Upper lobe of right lung (tissue), 1 donor: Measurements from ENCODE around the gene NLGN1. TPM values are rescaled to one million over a fixed set of nuclear protein-coding genes. Genes with fewer than 3 reads are reported as not detected.

ENCODE experiments used
- ATAC-seq: fragments of 200-7000 bp; cut with Tn5 transposase; one replicate; pipeline ENCODE4 v1.9.1; 2020; ENCODE audit warnings: mild to moderate bottlenecking, moderate library complexity
- DNase-seq: peaks from one replicate; pipeline ENCODE4 v3.0.0-alpha.2; 2020
- H3K27ac ChIP-seq: fragments of 200-600 bp; one replicate; pipeline ENCODE4 v1.8.0; 2022
- H3K27me3 ChIP-seq: fragments of 200-600 bp; one replicate; pipeline ENCODE4 v1.8.0; 2022; ENCODE audit warnings: mild to moderate bottlenecking
- H3K36me3 ChIP-seq: fragments of 200-600 bp; one replicate; pipeline ENCODE4 v1.8.0; 2022
- H3K4me1 ChIP-seq: fragments of 200-600 bp; one replicate; pipeline ENCODE4 v1.8.0; 2022
- H3K4me3 ChIP-seq: fragments of 200-600 bp; one replicate; pipeline ENCODE4 v1.8.0; 2022; ENCODE audit warnings: mild to moderate bottlenecking
- H3K9me3 ChIP-seq: fragments of 200-600 bp; one replicate; pipeline ENCODE4 v1.8.0; 2022
- CTCF ChIP-seq: fragments of 200-600 bp; IDR thresholded peaks from one replicate; pipeline ENCODE4 v1.8.0; 2022; ENCODE audit warnings: antibody characterized with exemption
- intact Hi-C: fragments of 100-400 bp; cut with DNase I; formaldehyde crosslinking; loops from one replicate; pipeline ENCODE4 v1.11.0; 2022
- total RNA-seq: library from RNA; stranded (reverse); fragmentation: NEBNext Ultra II Directional; extraction: Animal tissue kit (Norgen Biotek cat#: 25700); gene quantifications from one replicate; pipeline ENCODE4 v1.2.1, GENCODE V29; 2021
- donor health status: DM: no; HTN: yes; CAD: no; lungs with severe emphysema.

The NLGN1 gene
- total RNA-seq, 1 donor from 2014 or later: 3.3 TPM

GRCh38 chr3:173993299-173993698, 595.8 kb downstream of the NLGN1 start:
- TF ChIP-seq CTCF: no peak
- DNase-seq (no peak), ATAC-seq (no peak)
- intact Hi-C loops: no loop called here
- Histone ChIP-seq H3K36me3 (no peaks in the 10 kb centered on the region), H3K27me3 (no peaks in the 10 kb centered on the region), H3K27ac (no peak overlapping the region), H3K4me3 (no peak overlapping the region), H3K9me3 (no peaks in the 10 kb centered on the region), H3K4me1 (no peaks in the 10 kb centered on the region)

GRCh38 chr3:174000675-174001074, 603.1 kb downstream of the NLGN1 start:
- Histone ChIP-seq H3K27me3 (no peaks in the 10 kb centered on the region), H3K4me3 (no peak overlapping the region), H3K36me3 (no peaks in the 10 kb centered on the region), H3K4me1 (no peaks in the 10 kb centered on the region), H3K9me3 (no peaks in the 10 kb centered on the region), H3K27ac (no peak overlapping the region)
- DNase-seq (no peak), ATAC-seq (no peak)
- intact Hi-C loops: no loop called here
- no peak for TF ChIP-seq CTCF

GRCh38 chr3:174002543-174002942, 605.0 kb downstream of the NLGN1 start:
- ATAC-seq (no peak), DNase-seq (no peak)
- Histone ChIP-seq H3K4me3 (no peak overlapping the region), H3K9me3 (no peaks in the 10 kb centered on the region), H3K36me3 (no peaks in the 10 kb centered on the region), H3K27me3 (no peaks in the 10 kb centered on the region), H3K4me1 (no peaks in the 10 kb centered on the region), H3K27ac (no peak overlapping the region)
- TF ChIP-seq CTCF: no peak
- intact Hi-C loops: no loop called here

GRCh38 chr3:174010907-174011306, 613.4 kb downstream of the NLGN1 start:
- intact Hi-C loops: no loop called here
- Histone ChIP-seq H3K4me3 (no peak overlapping the region), H3K9me3 (no peaks in the 10 kb centered on the region), H3K27me3 (no peaks in the 10 kb centered on the region), H3K4me1 (no peaks in the 10 kb centered on the region), H3K27ac (no peak overlapping the region), H3K36me3 (no peaks in the 10 kb centered on the region)
- no peak for TF ChIP-seq CTCF
- DNase-seq (no peak), ATAC-seq (no peak)

- intact Hi-C loops: no loop called here
- Histone ChIP-seq H3K27ac (no peak overlapping the region), H3K27me3 (no peaks in the 10 kb centered on the region), H3K9me3 (no peaks in the 10 kb centered on the region), H3K4me3 (no peak overlapping the region), H3K4me1 (no peaks in the 10 kb centered on the region), H3K36me3 (no peaks in the 10 kb centered on the region)
- TF ChIP-seq CTCF: no peak
- no peak for DNase-seq
- ATAC-seq: no peak
Observed at GRCh38 chr3:174016186-174016585, 618.6 kb downstream of the NLGN1 start.

- H3K27ac ChIP-seq: no peak overlapping the region
- DNase-seq (no peak), ATAC-seq (no peak)
- intact Hi-C loops: no loop called here
- no peaks in the 10 kb centered on the region for H3K27me3 ChIP-seq
- H3K4me3 ChIP-seq: no peak overlapping the region
- H3K36me3 ChIP-seq: no peaks in the 10 kb centered on the region
- H3K9me3 ChIP-seq: no peaks in the 10 kb centered on the region
- no peaks in the 10 kb centered on the region for H3K4me1 ChIP-seq
- TF ChIP-seq CTCF: no peak
Observed at GRCh38 chr3:174020156-174020555, 622.6 kb downstream of the NLGN1 start.
